Anterior cingulate cortex (tissue), 58 donors: ENCODE data around the gene S1PR5.
A peak's percentile ranks its signal among the peaks of the same experiment; 100 is the strongest.

Experiments used
- DNase-seq, 58 donors: peaks; one replicate each; lab custom pipeline; 2025; lab: John Stamatoyannopoulos, UW

Gene S1PR5

DNA sequence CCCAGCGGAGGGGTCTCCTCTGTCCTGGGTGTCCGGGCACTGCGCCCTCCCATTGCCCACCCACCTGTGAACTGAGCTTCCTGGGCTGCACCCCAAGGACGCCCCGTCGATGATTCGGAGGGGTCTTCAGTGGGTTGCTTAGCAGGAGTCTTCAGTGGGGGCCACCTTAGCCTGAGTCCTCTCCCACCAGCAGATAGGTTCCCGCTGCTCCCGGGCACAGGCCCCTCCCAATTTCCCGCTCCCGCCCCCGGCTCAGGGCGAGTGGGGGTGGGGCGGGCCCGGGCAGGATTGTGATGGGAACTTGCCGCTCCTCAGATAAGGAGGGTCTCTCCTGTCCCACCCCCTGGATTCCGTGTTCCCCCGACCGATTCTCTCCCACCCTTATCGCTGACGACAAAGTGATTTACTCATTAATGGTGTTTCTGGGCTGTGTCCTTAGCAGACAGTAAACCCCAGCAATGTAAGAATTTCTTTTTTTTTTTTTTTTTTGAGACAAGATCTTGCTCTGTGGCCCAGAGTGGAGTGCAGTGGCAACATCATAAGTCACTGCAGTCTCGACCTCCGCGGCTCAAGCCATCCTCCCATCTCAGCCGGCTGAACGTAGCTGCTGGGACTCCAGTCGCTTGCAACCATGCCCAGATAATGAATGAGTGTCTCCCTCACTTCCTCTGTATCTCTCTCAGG is 655 bp upstream of the S1PR5 start:
- peak in 33 of 58 donors; percentile 13 to 89 (median 64) for DNase-seq

GRCh38 chr19:10516671-10517286 is 468 bp downstream of the S1PR5 start:
- peak in 3 of 58 donors; percentile 32 to 45 (median 45) for DNase-seq

GRCh38 chr19:10516064-10516385 is 1.2 kb downstream of the S1PR5 start:
- peak in 1 of 58 donors; percentile 43 for DNase-seq

- peak in 3 of 58 donors; percentile 13 to 22 (median 21) for DNase-seq
Measured at GRCh38 chr19:10514211-10515145, 2.8 kb downstream of the S1PR5 start.

GRCh38 chr19:10513223-10513622 is 4.0 kb downstream of the S1PR5 start:
- DNase-seq = no peak

- DNase-seq = no peak
Measured at GRCh38 chr19:10510301-10510802, 6.9 kb downstream of the S1PR5 start.

- no peak for DNase-seq
Measured at GRCh38 chr19:10508707-10509106, 8.5 kb downstream of the S1PR5 start.

DNA sequence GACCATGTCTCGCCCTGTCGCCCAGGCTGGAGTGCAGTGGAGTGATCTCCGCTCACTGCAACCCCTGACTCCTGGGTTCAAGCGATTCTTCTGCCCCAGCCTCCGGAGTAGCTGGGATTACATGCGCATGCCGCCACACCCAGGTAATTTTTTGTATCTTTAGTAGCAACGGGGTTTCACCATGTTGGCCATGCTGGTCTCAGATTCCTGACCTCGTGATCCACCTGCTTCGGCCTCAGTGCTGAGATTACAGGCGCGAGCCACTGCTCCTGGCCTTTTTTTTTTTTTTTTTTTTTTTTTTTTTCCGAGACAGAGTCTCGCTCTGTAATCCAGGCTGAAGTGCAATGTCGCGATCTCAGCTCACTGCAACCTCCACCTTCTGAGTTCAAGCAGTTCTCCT is 9.2 kb downstream of the S1PR5 start:
- no peak for DNase-seq

DNA sequence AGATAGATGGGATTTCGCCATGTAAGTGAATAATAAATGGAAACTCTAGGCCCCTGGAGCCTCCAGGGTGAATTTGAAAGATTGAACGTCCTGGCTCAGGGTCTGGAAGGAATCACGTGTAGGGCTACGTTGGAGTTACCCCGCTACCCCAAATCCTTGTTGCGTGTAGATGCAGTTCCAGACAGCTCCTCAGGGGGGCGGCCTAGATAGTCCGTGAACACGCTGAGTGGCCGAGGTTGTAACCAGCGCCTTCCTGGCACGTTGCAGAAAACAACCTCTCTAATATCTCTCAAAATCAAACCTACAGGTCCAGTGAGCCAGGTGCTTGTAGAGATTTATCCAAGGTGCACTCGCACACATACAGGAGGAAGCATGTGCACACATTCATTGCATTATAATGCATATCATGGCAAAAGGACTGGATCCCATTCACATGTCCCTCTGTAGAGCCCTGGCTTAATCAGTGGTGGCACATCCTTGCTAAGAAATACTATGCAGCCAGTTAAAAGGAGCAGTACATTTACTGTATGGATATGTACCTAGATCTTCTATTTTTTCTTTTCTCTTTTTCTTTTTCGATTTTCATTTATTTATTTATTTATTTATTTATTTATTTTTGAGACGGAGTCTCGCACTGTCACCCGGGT is 11.5 kb downstream of the S1PR5 start:
- DNase-seq = peak in 38 of 58 donors; percentile 3 to 70 (median 31)

- DNase-seq = peak in 13 of 58 donors; percentile 24 to 69 (median 50)
Measured at GRCh38 chr19:10503002-10503789, 14.1 kb downstream of the S1PR5 start, which contains the start of gene KEAP1. Gene KEAP1 (minus strand): TSS chr19:10503356. CDS start chr19:10500033, 3,323 bp downstream.

DNA sequence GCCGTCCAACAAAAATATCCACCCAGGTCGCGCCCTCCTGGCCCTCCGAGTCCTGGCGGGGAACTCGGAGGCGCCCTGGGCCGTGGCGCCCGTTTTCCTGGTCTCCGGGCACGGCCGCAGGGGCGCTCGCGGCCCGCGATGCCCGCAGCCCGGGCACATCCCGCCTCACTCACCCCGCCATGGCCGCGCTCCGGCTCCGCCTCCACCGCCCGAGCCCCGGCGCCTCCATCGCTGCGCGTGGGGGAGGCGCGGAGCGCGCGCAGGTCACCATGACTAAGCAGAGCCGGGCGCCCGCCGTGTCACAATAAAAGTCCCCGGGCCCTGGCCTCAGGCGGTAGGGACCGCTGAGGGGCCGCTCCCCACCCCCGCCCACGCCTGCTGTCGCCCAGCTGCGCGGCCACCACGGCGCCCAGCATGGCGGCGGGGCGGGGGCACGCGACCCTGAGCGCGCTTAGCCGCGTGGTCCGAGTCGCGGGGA is 14.7 kb downstream of the S1PR5 start:
- peak; percentile 41 to 94 (median 84) for DNase-seq

DNA sequence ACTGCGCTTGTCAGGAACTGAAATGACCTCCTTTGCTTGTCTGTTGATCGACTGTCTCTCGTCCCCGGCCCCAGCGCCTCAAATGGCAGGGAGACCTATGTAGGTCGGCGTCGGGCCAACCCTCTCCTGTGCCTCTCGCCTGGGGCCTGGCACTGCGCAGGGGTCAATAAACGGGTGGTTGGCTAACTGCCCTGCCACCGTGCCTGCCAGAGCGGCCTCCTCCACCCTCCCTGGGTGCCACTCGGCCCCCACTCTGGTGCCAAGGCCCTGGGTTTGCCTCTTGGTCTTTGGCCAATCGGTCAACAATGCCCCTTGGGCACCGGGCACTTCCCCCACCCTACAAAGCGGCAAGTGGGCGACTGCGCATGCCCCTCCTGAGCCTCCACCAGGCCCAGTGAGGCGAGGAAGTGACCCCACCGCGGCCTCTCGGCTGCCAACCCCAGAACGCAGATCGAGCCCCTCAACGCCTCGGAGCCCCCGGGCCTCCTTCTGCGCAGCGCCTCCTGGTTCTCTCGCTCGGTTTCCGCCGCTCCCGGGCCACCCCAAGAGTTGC is 15.2 kb downstream of the S1PR5 start:
- peak in 57 of 58 donors; percentile 18 to 91 (median 74) for DNase-seq

DNA sequence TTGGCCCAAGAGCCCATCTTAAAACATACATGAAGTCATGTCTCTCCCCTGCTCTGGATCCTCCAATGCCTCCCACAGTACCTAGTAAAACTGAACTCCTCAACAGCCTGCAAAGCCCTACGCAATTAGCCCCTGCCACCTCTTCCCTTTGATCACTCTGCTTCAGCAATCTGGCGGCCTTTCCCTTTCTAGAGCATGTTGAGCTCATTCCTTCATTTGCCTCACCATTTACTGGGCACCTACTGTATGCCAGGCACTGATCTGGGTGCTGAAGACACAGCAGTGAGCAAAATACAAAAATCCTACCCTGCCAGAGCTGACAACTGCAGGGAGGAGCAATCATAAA is 17.0 kb downstream of the S1PR5 start:
- DNase-seq = no peak

- no peak for DNase-seq
Measured at GRCh38 chr19:10499550-10500246, 17.5 kb downstream of the S1PR5 start.

DNA sequence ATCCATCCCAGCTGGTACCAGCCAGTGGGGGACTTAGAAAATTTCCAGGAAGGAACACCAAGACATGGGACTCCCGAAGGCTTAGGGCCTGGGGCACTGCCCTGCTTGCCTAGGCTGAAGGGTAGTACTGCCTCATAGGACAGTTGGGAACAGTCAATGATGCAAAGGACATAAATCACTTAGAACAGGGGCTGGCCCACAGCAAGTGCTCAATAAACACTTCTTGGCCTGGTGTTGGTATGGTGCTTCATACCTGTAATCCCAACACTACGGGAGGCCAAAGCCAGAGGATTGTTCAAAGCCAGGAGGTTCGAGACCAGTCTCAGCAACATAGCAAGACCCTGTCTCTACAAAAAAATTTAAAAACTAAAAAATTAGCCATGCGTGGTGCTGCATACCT is 19.9 kb downstream of the S1PR5 start:
- DNase-seq = no peak

DNA sequence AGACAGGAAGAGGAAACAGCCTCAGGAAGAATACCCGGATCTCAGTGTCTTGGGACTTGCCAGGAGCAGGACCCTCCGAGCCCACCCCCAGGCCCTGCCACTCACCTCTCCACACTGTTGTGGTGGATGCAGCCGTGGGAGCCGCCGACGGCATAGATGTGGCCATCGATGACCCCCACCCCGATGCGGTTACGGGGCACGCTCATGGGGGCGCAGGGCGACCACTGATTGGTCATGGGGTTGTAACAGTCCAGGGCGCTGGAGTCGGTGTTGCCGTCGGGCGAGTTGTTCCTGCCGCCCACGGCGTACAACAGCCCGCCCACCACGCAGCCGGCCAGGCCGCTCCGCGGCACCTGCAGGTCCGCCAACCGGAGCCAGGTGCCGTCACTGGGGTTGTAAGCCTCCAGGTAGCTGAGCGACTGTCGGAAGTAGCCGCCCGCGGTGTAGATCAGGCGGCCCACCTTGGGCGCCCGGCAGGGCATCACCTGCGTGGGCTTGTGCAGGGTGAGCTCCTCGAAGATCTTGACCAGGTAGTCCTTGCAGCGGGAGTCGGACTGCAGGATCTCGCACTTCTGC is 25.7 kb downstream of the S1PR5 start:
- DNase-seq = no peak

DNA sequence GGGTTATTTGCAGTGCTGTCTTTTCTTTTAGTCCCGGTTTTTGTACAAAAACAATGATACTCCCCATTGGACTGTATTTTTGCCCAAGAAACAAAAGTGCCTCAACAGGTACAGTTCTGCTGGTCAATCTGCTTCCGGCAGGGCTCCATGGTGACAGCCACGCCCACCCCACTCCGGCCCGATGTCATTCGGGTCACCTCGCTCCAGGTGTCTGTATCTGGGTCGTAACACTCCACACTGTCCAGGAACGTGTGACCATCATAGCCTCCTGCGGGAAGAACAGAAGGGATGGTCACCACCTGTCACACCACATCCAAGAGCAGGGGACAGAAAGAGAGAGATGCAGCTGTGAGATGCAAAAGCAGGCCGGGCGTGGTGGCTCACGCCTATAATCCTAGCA is 30.7 kb downstream of the S1PR5 start:
- no peak for DNase-seq

GRCh38 chr19:10478903-10479384 is 38.3 kb downstream of the S1PR5 start:
- peak; percentile 48 to 96 (median 90) for DNase-seq
